Measurements from ENCODE around the gene EDA.

GRCh38 chrX:69615342-69615741 is 571 bp upstream of the EDA start:
- TF ChIP-seq CTCF (conservative IDR thresholded peaks at IDR 0.05; ENCODE audit: low read length) (no peak), EZH2phosphoT487 (IDR thresholded peaks at IDR 0.05; ENCODE audit: borderline replicate concordance, low read depth, low read length) (no peak)

Measured in OCI-LY7 (cell line).